ENCODE results near the gene CRELD1. TPM values are rescaled to one million over a fixed set of nuclear protein-coding genes. Genes with fewer than 3 reads are reported as not detected.
A peak's percentile ranks its signal among the peaks of the same experiment; 100 is the strongest.
"Not testable (repeated sequence)": the region's sequence is repeated elsewhere in the genome, so short reads cannot be mapped to it uniquely, and the experiment has no call there.

The CRELD1 gene
- total RNA-seq, 2 donors from 2014 or later, result 14.2 to 36.7 TPM

DNA sequence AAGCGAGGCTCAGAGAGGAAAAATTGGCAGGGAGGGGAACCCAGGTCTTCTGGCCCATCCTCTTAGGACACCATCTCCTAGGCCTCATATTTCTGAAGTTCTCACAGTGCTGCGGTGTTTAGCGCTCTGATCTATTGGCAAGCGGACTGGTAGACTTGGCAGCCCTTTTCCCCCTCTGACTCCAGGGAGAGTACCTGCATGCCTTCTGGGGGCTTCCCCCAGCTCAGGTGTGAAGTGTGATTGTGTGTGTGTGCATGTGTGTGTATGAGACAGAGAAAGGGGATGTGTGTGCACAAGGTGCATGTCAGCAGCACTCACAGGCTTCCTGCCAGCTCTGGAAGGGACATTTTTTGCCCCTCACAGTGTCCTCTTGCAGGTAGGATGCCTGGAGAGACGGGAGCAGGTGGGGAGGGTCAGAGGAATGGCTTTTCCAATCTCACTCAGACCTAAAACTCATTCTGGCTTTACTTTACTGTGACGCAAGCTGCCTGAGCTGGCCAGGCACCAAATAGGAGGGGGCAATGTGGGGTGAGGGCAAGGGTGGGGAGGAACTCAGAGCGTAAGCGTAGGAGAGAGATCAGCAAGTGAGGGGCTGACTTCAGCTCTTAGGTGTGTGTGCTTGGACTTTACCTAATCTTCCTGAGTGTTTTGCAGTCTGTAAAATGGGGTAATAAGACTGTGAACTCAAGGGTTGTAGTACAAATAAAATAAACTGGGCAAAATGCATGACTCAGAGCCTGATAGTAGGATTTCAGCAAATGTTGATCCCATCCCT lies 35.0 kb upstream of the CRELD1 start:
- peak overlapping the region; percentile 20 for H3K27ac Mint-ChIP-seq

GRCh38 chr3:9899289-9899791 lies 34.3 kb upstream of the CRELD1 start:
- no peaks in the 10 kb centered on the region for H3K27me3 Mint-ChIP-seq
- H3K9me3 Mint-ChIP-seq, result no peaks in the 10 kb centered on the region
- peaks cover 10% of the 10 kb centered on the region for H3K36me3 Mint-ChIP-seq (ENCODE audit: low read depth)
- H3K27ac Mint-ChIP-seq, result no peak overlapping the region
- peaks cover 44% of the 10 kb centered on the region for H3K4me1 Mint-ChIP-seq
- H3K4me3 Mint-ChIP-seq, result no peak overlapping the region
- ATAC-seq (replicated peaks), result no peak

More for the DNA sequence above, 35.0 kb upstream of the CRELD1 start:
- peaks cover 48% of the 10 kb centered on the region for H3K4me1 Mint-ChIP-seq
- peaks cover 16% of the 10 kb centered on the region for H3K36me3 Mint-ChIP-seq (ENCODE audit: low read depth)
- no peak for ATAC-seq (replicated peaks)
- H3K4me3 Mint-ChIP-seq, result no peak overlapping the region
- no peaks in the 10 kb centered on the region for H3K9me3 Mint-ChIP-seq
- H3K27me3 Mint-ChIP-seq, result no peaks in the 10 kb centered on the region

- H3K4me1 Mint-ChIP-seq, result peaks cover 38% of the 10 kb centered on the region
- H3K36me3 Mint-ChIP-seq (ENCODE audit: low read depth); H3K9me3 Mint-ChIP-seq; H3K27me3 Mint-ChIP-seq; ATAC-seq (replicated peaks): not testable (repeated sequence)
- peak overlapping the region; percentile 91 for H3K27ac Mint-ChIP-seq
- H3K4me3 Mint-ChIP-seq, result peak overlapping the region; percentile 88
Measured at GRCh38 chr3:9900965-9901415, 32.6 kb upstream of the CRELD1 start.

DNA sequence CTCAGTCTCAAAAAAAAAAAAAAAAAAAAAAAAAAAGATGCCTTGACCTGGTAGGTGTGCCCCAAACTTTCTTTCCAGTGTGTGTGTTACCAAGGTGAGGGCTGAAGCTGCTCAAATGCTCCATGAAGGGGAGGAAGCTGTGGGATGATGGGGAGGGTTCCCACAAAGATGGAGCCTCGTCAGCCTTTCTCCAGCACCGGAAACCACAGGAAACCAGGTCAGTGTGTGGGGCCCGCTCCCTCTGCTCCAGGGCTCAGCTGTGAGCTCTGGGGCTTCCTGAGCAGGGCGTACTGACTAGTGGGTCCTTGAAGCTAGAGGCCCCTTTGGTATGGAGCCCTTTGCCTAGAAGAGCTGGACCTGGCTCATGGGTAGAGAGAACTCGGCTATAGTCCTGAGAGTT lies 31.7 kb upstream of the CRELD1 start:
- Mint-ChIP-seq H3K4me1 (peaks cover 38% of the 10 kb centered on the region), H3K27ac (peak overlapping the region; percentile 91), H3K36me3 (ENCODE audit: low read depth) (no peaks in the 10 kb centered on the region), H3K4me3 (peak overlapping the region; percentile 88), H3K27me3 (no peaks in the 10 kb centered on the region), H3K9me3 (no peaks in the 10 kb centered on the region)
- ATAC-seq (replicated peaks), result peak; percentile 85

DNA sequence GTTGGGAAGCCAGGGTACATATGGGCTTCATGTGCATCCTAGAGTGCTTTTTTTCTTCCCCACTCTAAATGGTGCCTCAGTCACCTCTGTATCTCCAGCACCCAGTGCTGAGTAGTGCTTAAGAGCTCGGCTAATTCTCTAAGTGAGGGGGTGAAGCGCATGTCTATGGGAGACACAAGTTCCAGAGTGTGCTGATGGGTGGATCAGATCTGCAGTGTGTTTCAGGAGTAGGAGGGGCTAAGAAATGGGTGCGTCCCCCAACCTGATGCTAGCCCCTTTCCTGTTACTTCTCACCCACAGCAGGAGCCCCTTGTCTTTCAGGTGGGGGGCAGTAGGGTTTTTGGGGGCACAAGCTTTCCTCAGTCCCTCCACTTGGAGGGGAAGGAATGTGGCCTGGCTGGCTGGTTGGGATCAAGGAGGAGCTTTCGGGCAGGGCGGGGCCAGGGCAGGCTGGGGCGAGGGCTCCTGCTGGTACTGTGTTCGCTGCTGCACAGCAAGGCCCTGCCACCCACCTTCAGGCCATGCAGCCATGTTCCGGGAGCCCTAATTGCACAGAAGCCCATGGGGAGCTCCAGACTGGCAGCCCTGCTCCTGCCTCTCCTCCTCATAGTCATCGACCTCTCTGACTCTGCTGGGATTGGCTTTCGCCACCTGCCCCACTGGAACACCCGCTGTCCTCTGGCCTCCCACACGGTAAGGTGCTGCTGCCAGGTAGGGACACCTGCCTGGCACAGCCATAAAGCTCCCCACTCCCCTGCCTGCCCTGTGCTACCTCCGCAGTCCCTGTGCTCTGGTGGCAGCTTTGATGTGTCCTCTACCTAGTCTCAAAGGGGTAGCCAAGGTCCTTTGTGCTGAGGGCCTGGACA lies 31.0 kb upstream of the CRELD1 start, which contains the start of gene IL17RE:
Gene IL17RE, plus strand, starts transcription at position 477 of the 866 bp plus-strand sequence. Its CDS starts 85 bp downstream, at position 562.
- Mint-ChIP-seq H3K4me3 (peak within 1 kb of the TSS; percentile 88), H3K27me3 (no peaks in the 10 kb centered on the region), H3K9me3 (no peaks in the 10 kb centered on the region), H3K4me1 (peaks cover 38% of the 10 kb centered on the region), H3K27ac (peak within 1 kb of the TSS; percentile 91), H3K36me3 (ENCODE audit: low read depth) (peaks cover 2% of the 10 kb centered on the region)
- peak; percentile 75 for ATAC-seq (replicated peaks)

- Mint-ChIP-seq H3K4me1 (peaks cover 33% of the 10 kb centered on the region), H3K27me3 (no peaks in the 10 kb centered on the region), H3K36me3 (ENCODE audit: low read depth) (peaks cover 5% of the 10 kb centered on the region), H3K27ac (peak overlapping the region; percentile 91), H3K9me3 (no peaks in the 10 kb centered on the region), H3K4me3 (peak overlapping the region; percentile 88)
- peak; percentile 38 for ATAC-seq (replicated peaks)
Measured at GRCh38 chr3:9903238-9903624, 30.4 kb upstream of the CRELD1 start.

DNA sequence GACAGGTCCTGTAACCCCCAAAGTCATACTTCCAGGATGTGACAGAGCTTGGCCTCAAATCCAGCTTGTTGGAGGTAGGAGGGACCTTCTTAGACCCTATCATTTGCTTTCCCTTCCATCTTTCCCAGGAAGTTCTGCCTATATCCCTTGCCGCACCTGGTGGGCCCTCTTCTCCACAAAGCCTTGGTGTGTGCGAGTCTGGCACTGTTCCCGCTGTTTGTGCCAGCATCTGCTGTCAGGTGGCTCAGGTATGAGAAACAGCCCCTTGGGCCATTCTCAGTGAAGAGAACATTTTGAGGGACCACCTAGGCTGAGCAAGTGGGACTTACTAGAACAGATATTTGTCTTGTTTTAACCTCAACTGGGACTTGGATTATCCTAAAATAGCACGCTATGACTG lies 29.7 kb upstream of the CRELD1 start:
- Mint-ChIP-seq H3K9me3 (no peaks in the 10 kb centered on the region), H3K4me1 (peaks cover 30% of the 10 kb centered on the region), H3K4me3 (peak overlapping the region; percentile 88), H3K36me3 (ENCODE audit: low read depth) (peaks cover 5% of the 10 kb centered on the region), H3K27ac (peak overlapping the region; percentile 91), H3K27me3 (no peaks in the 10 kb centered on the region)
- no peak for ATAC-seq (replicated peaks)

GRCh38 chr3:9906480-9906879 lies 27.2 kb upstream of the CRELD1 start:
- no peaks in the 10 kb centered on the region for H3K9me3 Mint-ChIP-seq
- H3K27ac Mint-ChIP-seq, result no peak overlapping the region
- no peak overlapping the region for H3K4me3 Mint-ChIP-seq

DNA sequence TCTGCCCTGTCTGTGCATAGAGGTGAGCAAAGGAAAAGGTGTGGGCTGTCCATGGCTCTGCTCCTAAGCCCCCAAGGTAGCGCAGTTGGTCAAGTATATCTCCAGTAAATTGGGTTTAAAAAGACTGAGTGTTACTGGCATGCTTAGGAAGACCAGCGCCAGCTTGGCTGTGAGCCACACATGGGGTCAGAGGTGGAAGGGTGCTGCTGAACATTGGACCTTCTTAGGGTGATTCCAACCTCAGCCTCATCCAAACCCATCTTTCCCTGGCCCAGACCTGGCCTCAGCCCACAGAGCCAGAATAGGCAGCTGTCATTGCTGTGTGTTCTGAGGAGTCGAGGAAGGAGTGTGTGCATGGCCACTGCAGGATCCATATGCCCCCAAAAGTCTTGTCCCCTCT lies 25.3 kb upstream of the CRELD1 start:
- H3K4me1 Mint-ChIP-seq, result peaks cover 25% of the 10 kb centered on the region
- no peaks in the 10 kb centered on the region for H3K27me3 Mint-ChIP-seq
- no peak overlapping the region for H3K4me3 Mint-ChIP-seq
- H3K36me3 Mint-ChIP-seq (ENCODE audit: low read depth), result peaks cover 24% of the 10 kb centered on the region
- ATAC-seq (replicated peaks), result no peak
- H3K27ac Mint-ChIP-seq, result no peak overlapping the region
- H3K9me3 Mint-ChIP-seq, result no peaks in the 10 kb centered on the region

More at GRCh38 chr3:9906480-9906879, 27.2 kb upstream of the CRELD1 start:
- no peak for ATAC-seq (replicated peaks)
- Mint-ChIP-seq H3K36me3 (ENCODE audit: low read depth) (peaks cover 17% of the 10 kb centered on the region), H3K4me1 (peaks cover 33% of the 10 kb centered on the region), H3K27me3 (no peaks in the 10 kb centered on the region)

GRCh38 chr3:9909221-9910013 lies 24.2 kb upstream of the CRELD1 start:
- Mint-ChIP-seq H3K4me3 (peak overlapping the region; percentile 50), H3K27me3 (no peaks in the 10 kb centered on the region), H3K36me3 (ENCODE audit: low read depth) (peaks cover 24% of the 10 kb centered on the region), H3K4me1 (peaks cover 19% of the 10 kb centered on the region), H3K27ac (peak overlapping the region; percentile 74), H3K9me3 (no peaks in the 10 kb centered on the region)
- ATAC-seq (replicated peaks), result peak; percentile 81

DNA sequence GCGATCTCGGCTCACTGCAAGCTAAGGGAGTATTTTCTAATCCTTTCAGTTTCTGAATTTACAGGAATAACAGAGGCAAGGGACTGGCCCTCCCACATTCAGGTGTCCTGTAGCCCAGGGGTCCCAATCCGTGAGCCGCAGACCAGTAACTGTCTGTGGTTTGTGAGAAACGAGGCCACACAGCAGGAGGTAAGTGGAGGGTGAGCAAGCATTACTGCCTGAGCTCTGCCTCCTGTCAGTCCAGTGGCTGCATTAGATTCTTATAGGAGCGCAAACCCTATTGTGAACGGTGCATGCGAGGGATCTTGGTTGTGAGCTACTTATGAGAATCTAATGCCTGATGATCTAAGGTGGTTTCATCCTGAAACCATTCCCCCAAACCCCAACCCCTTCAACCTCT lies 21.8 kb upstream of the CRELD1 start:
- Mint-ChIP-seq H3K27ac (peak overlapping the region; percentile 74), H3K9me3 (no peaks in the 10 kb centered on the region), H3K4me3 (peak overlapping the region; percentile 52), H3K36me3 (ENCODE audit: low read depth) (peaks cover 24% of the 10 kb centered on the region), H3K4me1 (peaks cover 22% of the 10 kb centered on the region), H3K27me3 (no peaks in the 10 kb centered on the region)
- ATAC-seq (replicated peaks), result no peak

DNA sequence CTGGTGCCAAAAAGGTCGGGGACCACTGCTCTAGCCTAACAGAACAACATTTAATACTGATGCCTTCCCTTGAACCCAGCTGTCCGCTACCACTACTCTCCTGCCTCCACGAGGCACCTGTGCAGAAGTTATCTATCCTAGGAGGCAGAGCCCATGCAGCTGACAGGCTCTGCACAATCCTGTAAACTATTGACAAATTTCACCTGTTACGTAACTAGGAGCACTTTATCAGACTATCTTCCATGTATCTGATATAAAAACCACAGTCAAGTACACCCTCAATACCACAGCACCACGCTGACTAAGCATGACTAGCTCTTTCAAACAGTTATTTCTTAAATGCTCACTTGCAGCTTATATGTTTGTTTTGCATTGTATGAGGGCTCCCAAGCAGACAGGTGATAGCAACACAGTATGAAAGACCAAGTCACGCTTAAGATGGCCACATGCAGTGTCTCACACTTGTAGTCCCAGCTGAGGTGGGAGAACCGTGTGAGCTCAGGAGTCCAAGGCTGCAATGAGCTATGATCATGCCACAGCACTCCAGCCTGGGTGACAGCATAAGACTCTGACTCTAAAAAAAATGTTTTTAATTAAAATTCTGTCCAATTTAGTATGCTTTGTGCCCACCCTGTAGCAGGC lies 21.2 kb upstream of the CRELD1 start:
- peak; percentile 52 for ATAC-seq (replicated peaks)
- Mint-ChIP-seq H3K27me3 (no peaks in the 10 kb centered on the region), H3K9me3 (no peaks in the 10 kb centered on the region), H3K4me3 (peak overlapping the region; percentile 52), H3K4me1 (peaks cover 23% of the 10 kb centered on the region), H3K27ac (peak overlapping the region; percentile 74), H3K36me3 (ENCODE audit: low read depth) (peaks cover 24% of the 10 kb centered on the region)

GRCh38 chr3:9913601-9914000 lies 20.0 kb upstream of the CRELD1 start:
- Mint-ChIP-seq H3K36me3 (ENCODE audit: low read depth) (peaks cover 19% of the 10 kb centered on the region), H3K9me3 (no peaks in the 10 kb centered on the region), H3K27ac (no peak overlapping the region), H3K4me1 (peaks cover 23% of the 10 kb centered on the region), H3K27me3 (no peaks in the 10 kb centered on the region), H3K4me3 (no peak overlapping the region)
- ATAC-seq (replicated peaks), result no peak
